HG03469 (cell line): Measurements from ENCODE around the gene XPO5.

Experiments
- ATAC-seq: cut with Tn5 transposase; IDR thresholded peaks from one replicate; pipeline ENCODE4 v1.9.1; 2021; ENCODE audit warnings: mild to moderate bottlenecking, moderate library complexity, moderate number of reproducible peaks; ENCODE audit not compliant: unreplicated experiment

Gene XPO5

GRCh38 chr6:43520097-43520496 lies 55.7 kb downstream of the XPO5 start:
- ATAC-seq, result no peak

- ATAC-seq, result no peak
Measured at GRCh38 chr6:43517505-43518357, 58.1 kb downstream of the XPO5 start.

- peak; percentile 73 for ATAC-seq
Measured at GRCh38 chr6:43516697-43517504, 58.9 kb downstream of the XPO5 start, which contains the start of the genes POLR1C and YIPF3. TSS of gene POLR1C (plus strand) at chr6:43517089. CDS start at chr6:43517110, 21 bp downstream. TSS of gene YIPF3 (minus strand) at chr6:43516926. CDS start at chr6:43516807, 119 bp downstream.

- ATAC-seq, result peak; percentile 6
Measured at GRCh38 chr6:43516367-43516696, 59.5 kb downstream of the XPO5 start.

GRCh38 chr6:43515808-43516207 lies 60.0 kb downstream of the XPO5 start:
- ATAC-seq, result no peak

- ATAC-seq, result no peak
Measured at GRCh38 chr6:43511824-43512415, 63.9 kb downstream of the XPO5 start.

GRCh38 chr6:43510827-43511163 lies 65.0 kb downstream of the XPO5 start:
- ATAC-seq, result no peak

- no peak for ATAC-seq
Measured at GRCh38 chr6:43509984-43510826, 65.6 kb downstream of the XPO5 start, which contains the start of gene LRRC73. TSS of gene LRRC73 (minus strand) at chr6:43510346. CDS start at chr6:43509785, 561 bp downstream.

GRCh38 chr6:43509142-43509983 lies 66.5 kb downstream of the XPO5 start:
- ATAC-seq, result no peak

GRCh38 chr6:43508481-43509141 lies 67.2 kb downstream of the XPO5 start:
- ATAC-seq, result no peak

- ATAC-seq, result peak; percentile 30
Measured at GRCh38 chr6:43506667-43507471, 69.0 kb downstream of the XPO5 start.

GRCh38 chr6:43506171-43506570 lies 69.7 kb downstream of the XPO5 start:
- no peak for ATAC-seq

- no peak for ATAC-seq
Measured at GRCh38 chr6:43505718-43506117, 70.1 kb downstream of the XPO5 start.

- ATAC-seq, result no peak
Measured at GRCh38 chr6:43504756-43505593, 70.9 kb downstream of the XPO5 start.

- ATAC-seq, result no peak
Measured at GRCh38 chr6:43503443-43503842, 72.4 kb downstream of the XPO5 start.

- no peak for ATAC-seq
Measured at GRCh38 chr6:43502666-43503065, 73.2 kb downstream of the XPO5 start.

- ATAC-seq, result no peak
Measured at GRCh38 chr6:43500921-43501320, 74.9 kb downstream of the XPO5 start.
